IPS-18c (cell line): ENCODE data around the gene HRAS.
"Not testable (repeated sequence)": the region's sequence is repeated elsewhere in the genome, so short reads cannot be mapped to it uniquely, and the experiment has no call there.

Source experiments
- H3K4me3 ChIP-seq: 2 replicates; pipeline ENCODE4 v1.7.0; 2013; ENCODE audit warnings: low read depth, mild to moderate bottlenecking, low read length, moderate library complexity; ENCODE audit not compliant: insufficient read depth
- H3K9me3 ChIP-seq: one replicate; pipeline ENCODE4 v1.6.1; 2013; ENCODE audit warnings: mild to moderate bottlenecking, low read length, moderate library complexity; ENCODE audit not compliant: control insufficient read depth, insufficient read depth

HRAS gene

DNA sequence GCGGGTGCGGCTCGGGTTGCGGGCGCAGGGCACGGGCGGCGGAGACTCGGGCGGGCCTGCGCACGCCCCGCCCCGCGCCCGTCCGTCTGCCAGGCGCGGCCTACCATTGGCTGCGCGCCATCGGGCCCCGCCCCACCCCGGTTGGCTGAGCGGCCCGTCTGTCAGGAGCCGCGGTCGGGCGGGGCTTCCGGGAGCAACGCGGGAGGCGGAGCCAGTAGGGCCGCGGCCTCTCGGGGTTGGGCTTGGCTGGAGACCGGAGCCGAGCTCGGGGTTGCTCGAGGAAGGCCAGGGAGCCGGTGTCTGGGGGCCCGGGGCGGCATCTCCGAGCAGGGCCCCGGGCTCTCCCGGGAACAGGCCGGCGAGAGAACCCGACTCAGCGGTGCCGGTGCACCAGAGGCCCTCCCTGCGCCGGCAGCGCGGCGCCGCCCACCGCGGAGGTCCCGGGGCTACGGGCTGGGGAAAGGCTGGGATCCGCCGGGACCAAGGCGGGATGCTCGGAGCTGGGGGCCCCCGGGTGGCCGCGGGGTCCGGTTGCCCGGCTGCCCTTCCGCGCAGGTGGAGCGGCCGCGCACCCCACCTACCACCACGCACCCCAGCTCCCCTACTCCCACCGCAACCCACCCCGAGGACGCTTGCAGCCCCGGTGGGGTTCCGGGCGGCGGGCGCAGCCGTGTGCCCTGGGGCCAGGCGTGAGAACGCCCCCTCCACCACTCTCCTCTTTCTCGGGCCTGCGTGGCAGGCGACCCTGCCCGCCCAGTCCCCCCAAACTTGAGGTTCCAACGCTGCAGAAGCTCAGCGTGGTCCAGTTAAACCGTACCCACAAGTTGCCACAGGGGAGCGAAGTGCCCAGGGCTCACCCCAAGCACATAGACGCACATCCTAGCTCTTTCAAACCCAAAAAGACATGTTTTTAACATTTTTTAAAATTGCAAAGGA, at the start of gene HRAS:
Gene HRAS (minus strand): TSS at position 58 of the 936 bp plus-strand sequence.
- H3K4me3 ChIP-seq: peak within 1 kb of the TSS; percentile 87
- H3K9me3 ChIP-seq: no peaks in the 10 kb centered on the region

DNA sequence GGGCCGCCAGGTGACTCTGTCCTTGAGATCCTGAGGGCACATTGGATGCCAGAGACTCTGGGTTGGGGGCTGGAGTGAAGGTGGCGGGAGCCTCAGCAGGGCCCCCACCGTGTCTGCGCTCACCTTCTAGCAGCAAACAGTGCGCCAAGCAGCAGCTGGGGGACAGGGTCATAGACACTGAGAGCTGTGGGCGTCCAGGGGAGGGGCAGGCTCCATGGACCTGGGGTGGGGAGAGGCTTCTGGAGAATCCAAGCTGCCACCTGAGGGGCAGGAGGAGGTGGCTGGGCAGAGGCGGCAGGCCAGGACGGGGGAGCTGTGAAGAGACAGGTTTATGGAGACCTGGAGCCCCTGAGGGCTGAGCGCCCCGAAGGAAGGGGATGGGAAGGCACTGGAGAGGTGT, 48.9 kb upstream of the HRAS start:
- Histone ChIP-seq H3K4me3 (no peak overlapping the region), H3K9me3 (no peaks in the 10 kb centered on the region)

DNA sequence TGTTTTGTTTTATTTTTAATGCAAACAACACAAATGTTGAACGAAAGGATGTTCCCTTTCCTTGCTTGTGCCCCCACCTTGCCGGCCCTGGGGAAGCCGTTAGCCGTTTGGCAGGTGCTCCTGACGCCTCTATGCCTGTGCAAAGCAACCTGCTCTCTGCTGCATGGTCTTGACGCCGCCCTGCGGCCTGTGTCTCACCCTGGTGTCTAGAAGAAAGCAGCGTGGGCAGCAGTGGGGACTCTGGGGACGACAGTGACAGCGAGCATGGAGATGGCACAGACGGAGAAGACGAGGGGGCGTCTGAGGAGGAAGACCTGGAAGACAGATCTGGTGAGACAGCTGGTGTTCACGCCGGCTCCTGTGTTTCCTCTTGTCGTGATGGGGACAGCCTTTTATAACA, 46.4 kb upstream of the HRAS start:
- Histone ChIP-seq H3K4me3 (no peak overlapping the region), H3K9me3 (no peaks in the 10 kb centered on the region)

DNA sequence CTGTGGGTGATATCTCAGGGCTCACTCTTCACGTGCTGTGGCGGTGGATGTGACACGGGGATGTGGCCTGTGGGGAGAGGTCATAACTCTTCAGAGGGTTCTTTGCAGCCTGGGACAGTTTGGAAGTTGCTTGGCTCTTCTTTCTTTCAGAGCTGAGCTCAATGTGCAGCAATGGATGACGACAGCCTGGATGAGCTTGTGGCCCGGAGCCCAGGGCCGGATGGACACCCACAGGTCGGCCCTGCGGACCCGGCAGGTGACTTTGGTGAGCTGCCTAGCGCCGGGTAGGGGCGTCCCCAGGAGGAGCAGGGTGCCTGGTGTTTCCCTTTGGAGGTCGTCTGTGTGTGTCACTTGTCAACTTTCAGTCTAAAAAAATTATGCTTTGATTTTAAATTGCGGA, 46.0 kb upstream of the HRAS start:
- no peaks in the 10 kb centered on the region for H3K9me3 ChIP-seq
- H3K4me3 ChIP-seq: no peak overlapping the region

DNA sequence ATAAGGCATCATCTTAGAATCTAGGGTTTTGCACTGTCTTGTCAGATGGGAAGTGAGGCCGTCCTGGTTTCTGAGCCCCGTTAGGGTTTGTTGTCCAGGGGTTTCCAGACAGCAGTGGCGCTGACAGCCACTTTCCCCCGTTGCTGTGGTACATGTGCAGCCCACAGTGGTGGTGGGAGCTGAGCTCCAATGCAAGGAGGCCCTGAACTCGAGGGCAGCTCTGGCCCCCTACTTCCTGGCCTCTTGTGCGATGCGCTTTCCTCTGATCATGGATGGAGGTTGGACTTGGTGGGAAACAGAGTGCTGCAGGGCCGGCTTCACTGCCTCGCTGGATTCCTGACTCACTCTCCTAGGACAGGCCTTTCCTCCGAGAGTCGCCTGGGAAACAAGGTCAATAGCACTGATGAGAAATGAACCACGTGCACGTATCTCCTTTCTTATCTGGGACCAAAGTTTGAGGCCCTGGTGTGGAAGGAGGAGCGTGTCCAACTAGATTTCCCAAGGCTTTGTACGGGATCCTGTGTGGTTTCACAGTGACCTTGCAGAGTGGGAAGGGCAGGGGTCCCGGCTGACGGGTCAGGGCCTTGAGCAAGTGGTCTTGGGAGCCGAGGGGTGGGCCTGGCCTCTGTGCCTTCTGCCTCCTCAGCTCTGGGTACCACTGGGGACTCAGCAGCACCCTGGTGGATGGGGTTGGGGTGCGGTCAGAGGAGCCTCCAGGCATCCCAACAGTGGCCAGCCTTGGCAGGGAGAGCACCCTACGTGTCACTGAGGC, 44.6 kb upstream of the HRAS start:
- Histone ChIP-seq H3K9me3 (no peaks in the 10 kb centered on the region), H3K4me3 (no peak overlapping the region)

DNA sequence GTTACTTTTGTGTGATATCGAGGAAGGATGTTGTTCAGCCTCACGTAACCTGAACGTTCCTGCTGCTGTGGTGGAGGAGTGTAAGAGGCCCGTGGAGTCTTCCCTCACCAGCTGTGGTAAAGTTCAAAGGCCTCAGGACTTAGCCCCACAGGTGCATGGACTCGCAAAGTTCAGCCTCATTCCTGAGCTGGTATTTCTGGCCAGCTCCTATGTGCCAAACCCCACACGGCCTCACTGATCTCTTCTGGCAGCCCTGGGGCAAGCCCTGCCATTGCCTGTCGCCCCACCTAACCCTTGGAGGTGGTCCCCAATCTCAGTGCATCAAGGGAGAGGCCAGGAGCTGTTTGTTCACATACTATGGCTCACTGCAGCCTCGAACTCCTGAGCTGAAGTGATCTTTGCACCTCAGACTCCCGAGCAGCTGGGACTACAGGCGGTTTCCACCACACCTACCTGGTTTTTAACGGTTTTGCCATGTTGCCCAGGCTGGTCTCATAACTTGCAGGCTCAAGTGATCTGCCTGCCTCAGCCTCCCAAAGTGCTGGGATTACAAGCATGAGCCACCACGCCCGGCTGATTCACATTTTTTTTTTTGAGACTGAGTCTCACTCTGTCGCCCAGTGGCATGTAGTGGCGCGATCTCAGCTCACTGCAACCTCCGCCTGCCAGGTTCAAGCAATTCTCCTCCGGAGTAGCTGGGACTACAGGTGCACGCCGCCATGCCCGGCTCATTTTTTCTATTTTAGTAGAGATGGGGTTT, 43.1 kb upstream of the HRAS start:
- no peaks in the 10 kb centered on the region for H3K9me3 ChIP-seq
- H3K4me3 ChIP-seq: no peak overlapping the region

DNA sequence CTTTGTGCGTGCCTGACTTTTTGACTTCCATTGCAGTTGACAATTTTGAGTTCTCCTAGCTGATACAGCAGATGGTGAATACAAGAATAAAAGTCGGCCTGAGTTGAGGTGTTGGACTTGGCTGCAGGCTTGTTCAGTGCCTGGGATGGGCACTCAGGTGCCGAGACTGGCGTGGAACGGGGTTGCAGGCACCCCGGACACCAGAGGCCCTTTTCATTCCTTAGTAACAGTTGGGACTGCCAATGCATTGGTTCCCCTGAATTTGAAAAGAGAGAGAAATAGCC, 42.2 kb upstream of the HRAS start:
- Histone ChIP-seq H3K9me3 (no peaks in the 10 kb centered on the region), H3K4me3 (peak overlapping the region; percentile 87)

DNA sequence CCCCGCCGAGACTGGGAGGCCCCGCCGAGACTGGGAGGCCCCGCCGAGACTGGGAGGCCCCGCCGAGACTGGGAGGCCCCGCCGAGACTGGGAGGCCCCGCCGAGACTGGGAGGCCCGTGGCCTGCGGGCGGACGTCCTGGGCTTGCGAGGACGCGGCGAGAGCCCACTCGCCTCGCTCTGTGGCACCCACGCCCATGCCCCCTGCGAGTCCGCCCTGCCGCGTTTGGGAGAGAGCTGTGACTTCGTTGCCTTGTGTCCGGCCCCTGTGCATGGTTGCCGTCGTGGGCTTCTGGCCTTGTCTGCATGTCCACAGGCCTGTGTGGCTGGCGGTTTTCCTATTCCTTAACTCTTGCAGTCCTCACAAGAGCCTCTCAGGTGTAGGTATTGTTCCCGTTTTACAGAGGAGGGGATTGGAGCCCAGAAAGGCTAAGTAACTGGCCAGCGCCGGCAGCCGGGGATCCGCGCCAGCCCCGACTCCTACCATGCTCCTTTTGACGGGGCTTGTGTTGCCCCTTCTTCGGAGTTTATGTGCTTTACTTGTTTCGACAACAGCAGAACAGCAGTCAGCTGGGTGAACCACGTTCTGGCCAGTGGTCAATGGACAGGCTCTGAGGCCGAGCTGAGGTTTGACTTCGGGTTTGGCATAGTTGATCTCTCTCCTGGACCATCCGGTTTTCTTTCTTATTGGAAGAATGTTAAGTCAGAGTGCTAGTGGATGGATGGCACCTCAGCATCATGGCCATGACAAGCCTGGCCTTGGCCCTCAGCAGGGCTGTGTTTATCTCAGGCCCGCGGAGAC, 41.6 kb upstream of the HRAS start:
- H3K4me3 ChIP-seq: peak overlapping the region; percentile 87
- H3K9me3 ChIP-seq: no peaks in the 10 kb centered on the region

DNA sequence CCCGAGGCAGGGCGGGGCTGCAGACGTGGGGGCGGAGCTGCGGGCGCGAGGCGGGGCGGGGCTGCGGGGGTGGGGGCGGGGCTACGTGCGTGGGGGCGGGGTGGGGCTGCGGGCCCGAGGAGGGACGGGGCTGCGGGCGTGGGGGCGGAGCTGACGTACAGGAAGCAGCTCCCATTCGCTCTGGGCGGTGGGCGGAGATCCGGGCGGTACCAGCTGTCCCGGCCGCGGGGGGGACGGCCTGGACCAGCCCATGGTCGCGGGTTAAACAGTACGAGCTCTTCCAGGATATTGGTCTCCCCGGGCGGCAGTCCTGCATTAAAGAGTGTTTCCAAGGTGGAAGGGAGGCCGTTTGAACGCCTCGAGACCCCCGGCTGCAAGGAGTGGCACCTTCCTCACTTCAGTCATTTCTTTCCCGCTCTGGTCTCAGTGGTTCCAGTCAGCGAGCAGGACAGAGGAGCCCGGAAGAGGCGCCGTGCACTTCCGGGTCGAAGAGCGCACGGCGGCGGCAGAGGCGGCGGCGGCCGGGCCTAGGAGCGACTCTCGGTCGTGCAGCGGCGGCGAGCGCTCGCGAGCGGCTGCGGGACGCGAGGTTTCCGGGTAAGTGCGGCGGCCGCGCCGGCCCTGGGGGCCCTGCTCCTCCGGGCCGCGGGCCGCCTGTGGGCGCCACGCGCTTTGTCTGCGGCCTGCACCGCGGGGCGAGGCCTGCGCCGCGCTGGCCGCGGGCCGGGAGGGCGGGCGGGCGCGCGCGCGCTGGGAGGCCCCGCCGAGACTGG, 40.8 kb upstream of the HRAS start, which contains the start of gene PHRF1:
Gene PHRF1 (plus strand): TSS at position 475 of the 773 bp plus-strand sequence. CDS start 5,043 bp downstream, outside the sequence.
- H3K4me3 ChIP-seq: peak within 1 kb of the TSS; percentile 87
- H3K9me3 ChIP-seq: no peaks in the 10 kb centered on the region

DNA sequence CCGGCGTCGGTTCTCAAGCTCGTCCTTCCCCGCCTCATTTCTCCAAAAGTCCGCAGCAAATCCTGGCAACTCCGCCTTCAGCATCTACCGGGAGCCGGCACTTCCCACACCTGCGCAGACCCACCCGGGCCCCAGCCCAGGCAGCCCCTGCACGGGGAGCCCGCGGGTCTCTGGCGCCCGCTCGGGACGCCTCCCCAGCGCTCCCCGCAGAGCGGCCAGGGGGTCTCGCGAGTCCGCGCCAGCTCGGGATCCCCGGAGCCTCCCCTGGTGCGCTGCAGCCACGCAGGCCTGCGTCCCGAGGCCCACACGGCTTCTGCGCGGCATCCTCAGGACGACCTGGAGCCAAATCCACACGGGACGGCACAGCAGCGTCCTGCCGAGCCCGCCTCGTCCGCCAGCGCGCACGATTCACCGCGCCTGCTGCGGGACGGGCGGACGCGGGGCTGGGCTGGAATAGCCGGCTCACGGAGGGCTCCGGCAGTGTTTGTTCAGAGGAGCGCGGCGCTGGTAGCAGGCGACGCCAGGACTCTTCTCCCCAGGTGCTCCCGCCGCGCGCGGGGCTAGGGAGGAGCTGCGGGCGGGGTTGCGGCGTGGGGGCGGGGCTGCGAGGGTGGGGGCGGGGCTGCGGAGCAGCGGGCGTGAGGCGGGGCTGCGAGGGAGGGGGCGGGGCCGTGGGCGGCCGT, 40.1 kb upstream of the HRAS start:
- peak overlapping the region; percentile 76 for H3K4me3 ChIP-seq
- H3K9me3 ChIP-seq: no peaks in the 10 kb centered on the region

DNA sequence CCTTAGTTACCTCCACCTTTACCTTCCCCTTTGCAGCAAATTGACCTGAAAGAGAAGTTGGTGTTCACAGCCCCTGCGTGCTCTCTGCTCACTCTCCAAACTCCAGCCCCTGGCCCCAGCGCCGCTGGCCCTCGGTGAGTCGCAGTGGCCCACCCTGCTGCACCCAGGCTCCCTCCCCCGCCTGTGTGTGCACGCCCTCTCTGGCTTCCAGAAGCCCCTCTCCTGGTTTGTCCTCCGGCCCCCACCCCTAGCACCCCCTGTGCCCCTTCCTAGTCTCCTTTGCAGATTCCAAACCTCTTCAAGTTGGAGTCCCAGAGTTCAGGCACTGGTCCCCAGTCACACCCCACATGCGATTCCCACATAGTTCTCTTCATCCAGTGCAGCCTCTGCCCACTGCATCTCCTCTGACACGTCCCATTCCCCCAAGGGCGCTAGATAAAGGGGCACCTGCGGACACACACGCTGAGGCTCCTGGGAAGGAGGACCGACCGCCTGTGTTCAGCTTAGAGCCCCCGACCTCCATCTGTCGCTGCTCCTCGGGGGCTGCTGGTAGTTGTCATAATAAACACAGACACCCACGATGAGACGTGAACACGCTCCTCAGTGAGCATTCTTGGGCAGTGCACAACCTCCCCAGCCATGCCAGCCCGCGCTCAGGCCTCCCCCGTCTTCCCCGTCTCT, 39.4 kb upstream of the HRAS start:
- Histone ChIP-seq H3K9me3 (no peaks in the 10 kb centered on the region), H3K4me3 (peak overlapping the region; percentile 76)

DNA sequence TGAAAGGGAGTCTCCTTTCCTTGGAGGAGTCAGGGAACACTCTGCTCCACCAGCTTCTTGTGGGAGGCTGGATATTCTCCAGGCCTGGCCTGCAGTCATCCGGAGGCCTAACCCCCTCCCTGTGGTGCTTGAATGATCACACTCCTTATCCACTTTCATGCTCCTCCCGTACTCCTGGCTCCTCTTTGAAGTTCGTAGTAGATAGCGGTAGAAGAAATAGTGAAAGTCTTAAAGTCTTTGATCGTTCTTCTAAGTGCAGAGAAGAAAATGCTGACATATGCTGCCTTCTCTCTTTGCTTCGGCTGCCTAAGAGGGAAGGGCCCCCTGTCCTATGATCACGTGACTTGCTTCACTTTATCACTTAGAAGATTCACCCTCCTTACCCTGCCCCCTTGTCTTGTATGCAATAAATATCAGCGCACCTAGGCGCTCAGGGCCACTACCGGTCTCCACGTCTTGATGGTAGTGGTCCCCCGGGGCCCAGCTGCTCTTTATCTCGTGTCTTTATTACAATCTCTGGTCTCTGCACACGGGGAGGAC, 38.7 kb upstream of the HRAS start:
- H3K4me3 ChIP-seq: peak overlapping the region; percentile 28; the same call in 1 of the 2 replicates
- not testable (repeated sequence) for H3K9me3 ChIP-seq

DNA sequence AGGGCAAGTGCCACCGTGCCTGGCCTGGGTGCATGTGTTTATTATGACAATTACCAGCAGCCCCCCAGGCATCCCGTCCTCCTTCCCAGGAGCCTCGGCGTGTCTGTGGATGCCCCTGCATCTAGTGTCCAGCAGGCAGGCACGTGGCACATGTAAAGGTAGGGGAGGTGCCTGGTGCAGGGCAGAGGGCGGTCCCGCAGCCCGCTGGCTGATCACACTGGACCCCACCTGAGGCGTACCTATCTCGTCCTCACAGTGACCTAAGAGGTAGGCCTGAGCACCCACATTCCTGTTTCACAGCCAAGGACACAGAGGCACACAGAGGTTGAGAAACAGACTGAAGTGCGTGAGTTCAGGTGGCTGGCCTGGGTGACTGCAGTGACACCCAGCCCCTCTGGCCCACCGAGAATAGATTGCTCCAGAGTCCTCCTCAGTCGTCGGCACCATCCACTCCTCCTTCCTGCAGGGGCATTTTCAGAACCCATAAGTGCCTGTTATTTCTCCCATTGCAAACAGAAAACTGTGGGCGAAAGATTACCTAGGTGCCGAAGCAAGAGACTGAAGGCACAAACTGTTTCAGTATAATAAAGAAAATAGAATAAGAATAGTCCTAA, 37.9 kb upstream of the HRAS start:
- no peaks in the 10 kb centered on the region for H3K9me3 ChIP-seq
- H3K4me3 ChIP-seq: no peak overlapping the region

DNA sequence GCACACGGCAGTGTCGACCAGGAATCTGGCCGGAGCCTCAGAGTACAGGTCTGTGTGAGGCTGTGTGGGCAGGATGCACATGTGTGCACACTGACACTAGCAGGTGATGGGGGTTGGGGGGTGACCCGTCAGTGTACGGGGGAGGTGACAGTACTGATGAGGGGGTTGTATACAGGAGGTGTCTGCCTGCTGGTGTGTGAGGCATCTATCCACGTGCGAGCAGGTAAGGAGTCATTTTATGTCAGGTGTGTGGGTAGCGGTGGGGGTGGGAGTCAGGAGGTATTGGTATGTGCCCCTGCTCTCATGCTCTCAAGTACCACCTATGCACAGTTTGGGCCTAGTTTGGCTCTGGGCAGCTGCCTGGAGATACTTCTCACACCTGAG, 36.4 kb upstream of the HRAS start:
- H3K4me3 ChIP-seq: no peak overlapping the region
- no peaks in the 10 kb centered on the region for H3K9me3 ChIP-seq
